GM19467 (cell line): ENCODE data around the gene LDLRAD1.
"Not testable (repeated sequence)": the region's sequence is repeated elsewhere in the genome, so short reads cannot be mapped to it uniquely, and the experiment has no call there.

ENCODE experiments used
- ATAC-seq: cut with Tn5 transposase; IDR thresholded peaks from one replicate; pipeline ENCODE4 v1.9.1; 2021; ENCODE audit warnings: mild to moderate bottlenecking, moderate library complexity; ENCODE audit not compliant: unreplicated experiment

LDLRAD1 gene

DNA sequence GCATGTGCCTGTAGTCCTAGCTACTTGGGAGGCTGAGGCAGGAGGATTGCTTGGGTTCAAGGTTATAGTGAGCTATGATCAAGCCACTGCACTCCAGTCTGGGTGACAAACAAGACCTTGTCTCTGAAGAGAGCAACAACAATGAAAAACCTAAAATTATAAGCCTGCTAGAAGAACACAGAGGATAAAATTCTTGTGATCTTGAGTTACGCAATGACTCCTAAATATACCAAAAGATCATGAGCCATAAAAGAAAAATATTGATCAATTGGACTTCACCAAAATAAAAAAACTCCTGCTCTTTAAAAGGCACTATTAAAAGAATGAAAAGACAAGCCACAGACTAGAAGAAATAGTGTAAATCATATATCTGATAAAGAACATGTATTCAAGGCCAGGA is 22.3 kb downstream of the LDLRAD1 start:
- ATAC-seq, result no peak

DNA sequence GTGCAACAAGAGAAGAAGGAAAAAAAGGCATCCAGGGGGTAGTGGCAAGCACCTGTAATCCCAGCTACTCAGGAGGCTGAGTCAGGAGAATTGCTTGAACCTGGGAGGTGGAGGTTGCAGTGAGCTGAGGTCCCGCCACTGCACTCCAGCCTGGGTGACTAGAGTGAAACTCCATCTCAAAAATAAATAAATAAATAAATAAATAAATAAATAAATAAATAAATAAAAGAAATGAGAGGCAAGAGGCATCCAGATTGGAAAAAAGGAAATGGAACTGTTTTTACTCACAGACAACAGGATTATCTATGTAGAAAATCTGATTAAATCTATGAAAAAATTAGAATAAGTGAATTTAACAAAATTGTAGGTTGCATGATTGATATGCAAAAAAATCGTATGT is 23.5 kb downstream of the LDLRAD1 start:
- not testable (repeated sequence) for ATAC-seq

DNA sequence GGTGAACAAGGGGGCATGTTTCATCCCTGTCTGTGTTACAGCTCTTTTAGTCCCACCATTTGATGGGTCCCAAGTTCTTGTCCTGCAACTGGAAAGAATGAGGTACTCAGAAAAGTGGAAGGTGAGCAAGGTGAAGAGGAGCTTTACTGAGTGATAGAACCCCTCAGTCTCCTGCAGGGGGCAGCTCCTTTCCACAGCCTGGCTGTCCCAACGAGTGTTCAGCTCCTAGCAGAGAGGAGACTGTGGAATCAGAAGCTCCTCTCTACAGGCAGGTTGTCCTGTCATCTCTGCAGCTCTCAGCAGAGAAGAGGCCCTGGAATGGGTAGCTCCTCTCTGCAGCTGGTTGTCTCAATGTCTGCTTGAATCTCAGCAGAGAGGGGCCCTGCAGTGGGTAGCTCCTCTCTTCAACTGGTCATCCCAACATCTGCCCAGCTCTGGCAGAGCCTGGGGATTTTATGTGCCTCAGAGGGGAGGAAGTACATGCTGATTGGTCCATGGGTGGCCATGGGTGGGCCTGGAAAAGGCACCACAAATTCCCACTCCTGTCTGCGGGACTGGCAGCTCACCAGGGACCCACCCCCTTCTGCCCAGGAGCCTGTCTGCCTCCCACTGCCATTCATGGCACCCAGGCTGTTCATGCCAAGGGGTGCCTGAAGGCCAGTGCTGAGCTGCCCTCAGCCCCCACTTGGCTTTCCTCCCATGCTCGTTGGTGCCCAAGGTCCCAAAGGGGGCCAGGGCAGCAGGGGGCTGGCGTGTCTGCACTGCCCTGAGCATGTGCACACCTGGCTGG is 25.7 kb downstream of the LDLRAD1 start:
- no peak for ATAC-seq

DNA sequence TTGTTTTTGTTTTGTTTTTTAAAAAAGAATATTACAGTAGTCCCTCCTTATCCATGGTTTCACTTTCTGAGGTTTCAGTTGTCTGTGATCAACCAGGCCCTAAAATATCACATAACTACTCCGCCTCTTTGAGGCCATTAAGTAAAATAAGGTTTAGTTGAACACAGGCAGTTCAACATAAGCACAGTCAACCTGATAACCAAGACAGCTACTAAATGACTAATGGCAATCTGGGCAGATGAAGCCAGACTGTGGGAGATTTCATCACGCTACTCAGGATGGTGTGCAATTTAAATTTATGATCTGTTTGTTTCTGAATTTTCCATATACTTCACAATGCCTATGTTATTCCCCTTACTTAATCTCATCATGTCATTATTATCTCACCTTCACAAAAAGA is 30.1 kb downstream of the LDLRAD1 start:
- no peak for ATAC-seq

DNA sequence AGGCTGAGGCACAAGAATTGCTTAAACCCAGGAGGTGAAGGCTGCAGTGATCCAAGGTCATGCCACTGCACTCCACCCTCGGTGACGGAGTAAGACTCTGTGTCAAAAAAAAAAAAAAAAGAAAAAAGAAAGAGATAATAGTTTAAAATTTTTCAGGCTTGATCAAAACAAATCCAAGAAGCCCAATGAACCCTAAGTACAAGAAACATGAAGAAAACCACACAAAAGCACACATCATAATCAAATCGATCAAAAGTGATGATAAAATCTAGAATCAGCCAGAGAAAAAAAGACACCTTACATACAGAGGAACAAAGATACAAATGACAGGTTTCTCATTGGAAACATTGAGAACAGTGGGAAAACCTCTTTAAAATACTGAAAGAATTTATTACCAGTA is 31.5 kb downstream of the LDLRAD1 start:
- ATAC-seq, result no peak

DNA sequence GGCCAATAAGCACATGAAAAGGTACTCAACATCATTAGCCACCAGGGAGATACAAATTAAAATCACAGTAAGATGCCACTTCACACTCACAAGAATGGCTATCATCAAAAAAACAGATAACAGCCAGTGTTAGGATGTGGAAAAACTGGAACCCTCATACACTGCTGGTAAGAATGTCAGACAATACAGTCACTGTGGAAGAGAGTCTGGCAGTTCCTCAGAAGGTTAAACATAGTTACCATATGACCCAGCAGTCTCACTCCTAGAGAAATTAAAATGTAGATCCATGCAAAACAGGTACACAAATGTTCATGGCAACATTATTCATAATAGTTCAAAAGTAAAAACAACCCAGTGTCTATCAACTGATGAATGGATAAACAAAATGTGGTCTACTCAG is 33.3 kb downstream of the LDLRAD1 start:
- no peak for ATAC-seq

DNA sequence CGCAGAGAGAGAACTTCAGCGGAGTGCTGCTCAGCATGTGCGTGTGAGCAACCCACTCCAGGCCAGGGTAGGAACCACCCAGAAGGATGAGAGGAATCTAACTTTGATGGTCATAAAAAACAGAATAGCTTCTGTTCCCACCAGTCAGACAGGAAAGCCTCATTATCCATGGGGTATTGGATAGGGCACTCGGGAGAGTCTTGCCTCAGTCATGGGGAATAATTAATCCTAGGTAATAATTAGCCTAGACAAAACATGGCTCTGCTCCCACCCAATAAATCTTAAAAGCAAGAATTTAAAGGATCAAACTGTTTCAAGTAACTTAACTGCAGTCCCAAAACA is 35.3 kb downstream of the LDLRAD1 start:
- ATAC-seq, result no peak

DNA sequence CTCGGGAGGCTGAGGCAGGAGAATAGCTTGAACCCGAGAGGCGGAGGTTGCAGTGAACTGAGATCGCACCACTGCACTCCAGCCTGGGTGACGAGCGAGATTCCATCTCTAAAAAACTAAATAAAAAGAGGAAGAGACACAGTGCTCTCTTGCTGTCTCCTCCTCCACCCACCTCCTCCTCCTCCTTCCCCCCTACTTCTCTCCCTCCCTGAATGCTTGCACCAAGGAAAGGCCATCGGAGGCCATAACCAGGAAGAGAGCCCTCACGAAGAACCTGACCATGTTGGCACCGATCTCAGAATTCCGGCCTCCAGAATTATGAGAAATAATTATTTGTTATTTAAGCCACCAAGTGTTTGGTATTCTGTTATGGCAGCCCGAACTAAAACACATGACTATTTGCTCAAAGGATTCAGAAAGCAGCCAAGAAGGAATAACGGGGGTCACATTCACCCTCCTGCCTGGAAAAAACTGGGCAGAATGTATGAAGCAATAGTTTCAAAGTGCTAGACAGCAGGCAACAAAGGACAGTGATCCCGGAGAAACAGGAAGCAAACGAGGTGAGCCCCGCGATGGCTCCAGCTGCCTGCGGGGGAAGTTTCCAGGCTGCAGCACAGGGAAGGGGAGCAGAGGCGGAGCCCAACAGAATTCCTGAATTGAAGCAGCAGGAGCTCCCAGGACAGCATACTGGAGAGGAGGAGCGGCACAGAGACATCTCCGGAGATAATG is 35.8 kb downstream of the LDLRAD1 start:
- no peak for ATAC-seq

DNA sequence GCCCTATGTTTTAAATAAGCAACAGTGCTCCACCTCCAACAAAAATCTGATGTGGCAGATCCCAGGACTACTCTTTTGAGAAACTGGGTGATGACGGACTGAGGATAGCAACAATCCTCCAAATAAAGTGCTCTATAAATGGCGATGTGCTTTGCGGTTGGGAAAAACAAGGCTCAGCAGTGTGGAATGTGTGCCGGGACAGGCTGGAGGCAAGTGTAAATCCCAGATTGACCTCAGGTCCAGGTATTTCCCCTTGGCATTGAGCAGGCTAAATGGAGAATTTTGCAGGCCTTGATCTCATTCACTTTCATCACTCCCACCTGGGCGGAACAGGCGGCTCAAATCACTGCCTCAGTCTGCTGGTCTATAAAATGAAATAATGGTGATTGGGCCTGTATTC is 36.8 kb downstream of the LDLRAD1 start:
- ATAC-seq, result no peak

DNA sequence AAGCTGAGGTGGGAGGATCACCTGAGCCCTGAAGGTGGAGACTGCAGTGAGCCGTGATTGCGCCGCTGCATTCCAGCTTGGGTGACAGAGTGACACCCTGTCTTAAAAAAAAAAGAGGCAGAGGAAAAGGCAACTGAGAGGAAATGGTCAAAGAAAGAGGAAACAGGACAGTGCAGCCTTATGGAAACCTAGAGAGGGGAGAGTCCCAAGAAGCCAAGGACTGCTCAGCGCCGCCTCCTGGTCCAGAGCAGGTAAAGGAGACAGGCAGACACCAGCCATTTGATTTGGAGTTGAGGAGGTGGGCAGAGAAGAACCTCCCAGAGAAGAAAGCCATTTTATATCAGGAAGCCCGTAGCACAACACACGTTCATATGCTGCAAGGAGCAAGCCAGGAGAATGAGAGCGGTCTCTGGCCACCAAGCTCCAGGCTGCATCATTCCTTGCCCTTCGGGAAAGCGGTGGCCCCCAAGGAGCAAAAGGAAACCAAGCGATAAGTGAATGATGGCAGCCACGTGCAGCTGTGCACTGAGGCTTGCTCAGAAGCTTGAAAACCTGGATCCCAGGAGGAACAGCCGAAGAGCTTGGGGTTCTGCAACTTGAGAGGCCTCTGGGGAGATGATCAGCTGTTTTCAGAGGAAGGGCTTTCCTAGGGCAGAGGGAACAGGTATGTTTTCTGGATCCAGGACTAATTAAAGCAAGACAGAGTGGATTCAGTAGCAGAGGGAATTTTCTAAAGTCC is 38.1 kb downstream of the LDLRAD1 start:
- ATAC-seq, result no peak

DNA sequence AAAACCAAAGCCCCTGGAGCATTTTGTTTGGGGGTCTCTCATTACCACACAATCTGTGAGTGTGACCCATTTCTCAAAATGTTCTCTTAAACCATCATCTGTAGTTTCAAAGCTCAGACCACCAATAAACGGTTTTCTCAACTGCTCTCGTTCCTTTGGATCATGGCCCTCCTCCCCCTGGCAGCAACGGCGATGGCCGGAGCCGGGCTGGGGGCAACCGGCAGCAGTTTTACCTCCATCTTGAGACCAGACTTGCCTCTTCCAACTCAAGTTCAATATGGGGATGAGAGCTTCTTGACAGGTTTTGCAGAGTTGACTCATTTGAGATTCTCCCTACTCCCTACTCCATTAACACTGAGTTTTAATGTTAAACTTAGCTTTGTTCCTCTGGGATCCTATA is 42.1 kb downstream of the LDLRAD1 start:
- no peak for ATAC-seq

DNA sequence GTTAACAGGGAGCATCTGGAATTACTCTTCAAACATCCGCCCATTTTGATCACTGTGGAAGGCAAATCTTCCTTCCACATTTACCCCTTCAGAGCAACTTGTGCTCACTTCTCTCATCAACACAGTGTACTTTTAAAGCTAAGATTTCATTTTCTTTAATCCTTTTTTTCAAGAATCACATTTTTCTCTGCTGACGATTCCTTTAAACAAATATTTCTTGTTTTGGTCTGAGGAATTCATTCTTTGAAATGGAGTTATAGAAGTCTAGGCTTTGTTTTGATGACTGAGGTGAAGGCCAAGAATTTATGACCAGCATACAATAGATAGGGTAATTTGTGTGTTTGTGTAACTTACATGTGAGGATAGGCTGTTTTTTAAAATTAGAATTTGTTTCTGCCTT is 46.3 kb downstream of the LDLRAD1 start:
- ATAC-seq, result no peak

DNA sequence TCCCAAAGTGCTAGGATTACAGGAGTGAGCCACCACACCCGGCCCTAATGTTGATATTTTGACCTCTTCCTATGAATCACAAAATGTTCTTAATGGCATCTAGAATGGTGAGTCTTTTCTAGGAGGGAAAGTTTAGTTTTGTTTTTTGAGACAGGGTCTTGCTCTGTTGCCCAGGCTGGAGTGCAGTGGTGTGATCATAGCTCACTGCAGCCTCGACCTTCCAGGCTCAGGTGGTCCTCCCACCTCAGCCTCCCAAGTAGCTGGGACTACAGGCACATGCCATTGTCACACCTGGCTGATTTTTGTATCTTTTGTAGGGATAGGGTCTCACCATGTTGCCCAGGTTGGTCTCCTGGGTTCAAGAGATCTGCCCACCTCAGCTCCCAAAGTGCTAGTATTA is 48.7 kb downstream of the LDLRAD1 start:
- ATAC-seq, result not testable (repeated sequence)

DNA sequence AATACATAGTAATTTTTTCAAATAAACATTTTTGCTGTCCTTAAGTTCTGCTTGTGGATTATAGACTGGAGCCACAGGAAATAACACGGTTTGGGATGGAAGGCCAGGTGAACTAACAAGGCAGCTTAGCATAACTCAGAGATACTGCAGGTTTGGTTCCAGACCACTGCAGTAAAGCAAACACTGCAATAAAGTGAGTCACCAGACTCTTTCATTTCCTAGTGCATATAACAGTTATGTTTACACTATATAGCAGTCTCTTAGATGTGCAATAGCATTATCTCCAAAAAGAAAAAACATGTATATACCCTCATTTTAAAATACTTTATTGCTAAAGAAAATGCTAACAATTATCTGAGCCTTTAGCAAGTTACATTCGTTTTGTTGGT is 49.9 kb downstream of the LDLRAD1 start:
- no peak for ATAC-seq

DNA sequence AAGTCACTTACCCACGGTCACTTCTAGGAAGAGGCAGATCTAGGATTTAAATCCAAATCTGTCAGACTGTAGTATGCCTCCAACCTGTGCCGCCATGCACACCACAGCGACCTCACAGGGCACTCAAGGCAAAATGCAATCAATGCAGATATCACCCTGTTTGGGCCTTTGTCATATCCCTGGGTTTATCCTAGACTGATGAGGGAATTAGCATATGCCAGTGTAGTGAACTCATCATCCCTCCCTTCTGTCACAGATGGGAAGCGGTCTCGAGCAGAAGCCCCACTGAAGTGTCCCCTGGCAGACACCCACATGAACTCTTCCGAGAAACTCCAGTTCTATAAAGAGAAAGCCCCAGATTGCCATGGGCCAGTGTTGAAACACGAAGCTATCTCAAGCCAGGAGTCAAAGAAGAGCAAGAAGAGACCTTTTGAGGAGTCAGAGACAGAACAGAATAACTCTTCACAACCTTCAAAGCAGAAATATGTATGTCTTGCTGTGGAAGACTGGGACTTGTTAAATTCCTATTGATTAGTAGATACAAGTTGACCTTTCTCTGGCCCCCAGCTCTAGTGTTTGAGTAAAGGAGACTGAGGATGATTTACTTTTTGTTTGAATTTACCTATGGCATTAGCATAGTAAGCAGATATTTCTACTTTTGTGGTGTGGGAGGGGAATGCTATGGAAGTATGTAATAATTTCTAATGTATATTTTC is 50.4 kb downstream of the LDLRAD1 start:
- no peak for ATAC-seq

DNA sequence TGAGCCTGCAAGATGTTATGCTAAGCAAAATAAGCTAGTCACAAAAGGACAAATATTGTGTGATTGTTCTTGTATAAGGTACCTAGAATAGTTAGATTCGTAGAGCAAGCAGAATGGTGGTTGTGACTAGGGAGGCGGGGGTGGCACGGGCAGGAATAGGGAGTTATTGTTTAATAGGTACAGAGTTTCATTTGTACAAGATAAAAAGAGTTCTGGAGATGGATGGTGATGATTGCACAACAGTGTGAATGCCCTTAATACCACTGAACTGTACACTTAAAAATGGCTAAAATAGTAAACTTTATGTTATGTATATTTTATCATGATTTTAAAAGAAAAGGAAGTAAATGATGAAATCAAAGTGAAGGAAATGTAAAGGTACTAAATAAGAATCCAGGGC is 51.2 kb downstream of the LDLRAD1 start:
- ATAC-seq, result no peak

DNA sequence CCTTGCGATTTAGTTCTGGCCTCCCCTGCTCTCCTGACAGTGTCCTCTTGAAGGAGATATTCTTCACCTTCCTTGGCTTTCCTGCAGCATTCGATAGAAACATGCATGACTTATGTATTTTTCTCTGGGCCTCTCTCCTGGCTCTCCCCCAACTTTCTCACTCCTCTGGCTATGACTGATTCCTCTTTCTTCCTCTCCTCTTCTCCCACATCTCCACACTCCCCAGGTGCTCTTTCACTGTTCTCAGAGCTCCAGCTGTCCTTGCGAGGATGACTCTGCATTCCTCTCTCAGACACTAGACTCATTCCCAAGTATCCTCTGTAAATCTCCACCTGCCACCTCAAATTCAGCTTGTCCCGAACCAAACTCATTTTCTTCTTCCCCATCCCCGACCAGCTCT is 53.9 kb downstream of the LDLRAD1 start:
- ATAC-seq, result no peak

DNA sequence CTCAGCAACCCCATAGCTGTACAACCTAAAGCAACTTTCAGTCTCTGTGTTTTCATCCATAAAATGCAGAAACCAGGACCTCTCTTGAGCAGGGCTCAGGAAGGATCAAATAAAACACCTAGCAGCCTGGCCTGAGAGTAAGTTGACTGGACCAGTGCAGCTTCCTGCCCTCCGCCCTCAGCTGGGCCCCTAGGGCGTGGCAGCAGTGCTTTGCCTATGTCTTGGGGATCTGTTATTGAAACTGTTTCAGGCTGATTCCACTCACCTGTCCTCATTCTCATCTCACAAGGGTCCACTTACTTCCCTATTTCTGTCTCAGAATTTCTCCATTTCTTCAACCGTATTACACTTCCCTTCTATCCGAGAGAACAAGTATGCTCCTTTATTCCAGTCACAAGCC is 54.5 kb downstream of the LDLRAD1 start:
- ATAC-seq, result no peak

DNA sequence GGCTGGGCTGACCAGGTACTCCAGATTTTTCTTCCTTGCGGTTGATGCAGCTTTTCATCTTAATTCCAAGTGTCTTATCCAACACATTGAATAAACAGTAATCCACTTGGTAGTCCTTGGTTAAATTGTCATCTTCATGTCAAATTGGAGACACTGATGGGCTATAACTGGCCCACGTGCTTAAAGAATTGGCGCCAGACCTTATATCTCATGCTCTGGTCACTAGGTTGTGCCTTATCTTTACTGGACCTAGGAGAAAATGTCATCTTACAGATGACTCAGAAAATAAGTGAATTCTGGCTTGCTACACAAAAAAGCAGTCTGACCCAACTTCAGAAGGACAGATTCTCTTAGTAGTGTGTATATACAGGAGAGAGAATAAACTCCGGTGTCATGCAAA is 55.6 kb downstream of the LDLRAD1 start:
- ATAC-seq, result no peak

DNA sequence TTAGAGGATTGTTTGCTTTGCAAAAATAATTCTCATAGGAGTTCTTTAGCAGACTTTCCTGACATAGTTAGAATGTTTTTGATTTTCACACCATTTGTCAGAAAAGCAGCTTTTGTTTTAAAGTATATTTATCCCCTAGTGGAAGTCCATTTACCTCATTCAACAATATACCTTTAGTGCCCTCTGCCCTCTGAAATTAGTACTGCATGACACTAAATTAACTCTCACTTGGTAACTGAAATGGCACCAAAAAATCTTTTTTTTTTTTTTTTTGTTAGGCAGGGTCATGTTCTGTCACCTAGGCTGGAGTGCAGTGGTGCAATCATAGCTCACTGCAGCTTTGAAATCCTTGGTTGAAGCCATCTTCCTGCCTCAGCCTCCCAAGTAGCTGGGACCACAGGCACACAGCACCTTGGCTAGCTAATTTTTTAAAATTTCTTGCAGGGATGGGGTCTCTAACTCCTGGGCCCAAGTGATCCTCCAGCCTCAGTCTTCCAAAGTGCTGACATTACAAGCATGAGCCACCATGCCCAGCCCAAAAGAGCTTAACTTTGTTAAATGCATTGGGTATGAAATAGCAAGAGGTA is 58.2 kb downstream of the LDLRAD1 start:
- no peak for ATAC-seq
